Measurements from ENCODE around the gene UCK2. TPM values are rescaled to one million over a fixed set of nuclear protein-coding genes. Genes with fewer than 3 reads are reported as not detected.
A peak's percentile ranks its signal among the peaks of the same experiment; 100 is the strongest.
"Not testable (repeated sequence)": the region's sequence is repeated elsewhere in the genome, so short reads cannot be mapped to it uniquely, and the experiment has no call there.

UCK2 gene
- 6.0 TPM for total RNA-seq (2013)
- polyA plus RNA-seq (10 to 100 TPM; 12.4 to 15.4 (median 12.8) TPM), polyA minus RNA-seq (5.8 and 10.7 TPM in 2 replicates), total RNA-seq (1.7 to 16.2 (median 7.2) reads per million in 11 experiments)

- under 1% methylated on average over 93 of the region's 94 CpGs for WGBS (ENCODE audit: insufficient coverage)
Observed at GRCh38 chr1:165827268-165828102, at the start of gene UCK2. UCK2 (plus strand) TSS chr1:165827614; CDS start chr1:165827834, 220 bp downstream.

DNA sequence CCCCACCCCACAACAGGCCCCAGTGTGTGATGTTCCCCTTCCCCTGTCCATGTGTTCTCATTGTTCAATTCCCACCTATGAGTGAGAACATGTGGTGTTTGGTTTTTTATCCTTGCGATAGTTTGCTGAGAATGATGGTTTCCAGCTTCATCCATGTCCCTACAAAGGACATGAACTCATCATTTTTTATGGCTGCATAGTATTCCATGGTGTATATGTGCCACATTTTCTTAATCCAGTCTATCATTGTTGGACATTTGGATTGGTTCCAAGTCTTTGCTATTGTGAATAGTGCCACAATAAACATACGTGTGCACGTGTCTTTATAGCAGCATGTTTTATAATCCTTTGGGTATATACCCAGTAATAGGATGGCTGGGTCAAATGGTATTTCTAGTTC, 49.2 kb upstream of the UCK2 start:
- intact Hi-C loops (cut with micrococcal nuclease): loop anchor here in 1 of 2 donors (10.0 kb wide), 1 partner anchor 47 kb away; the partner anchor contains the start of gene UCK2
- H3K9ac ChIP-seq (ENCODE audit: insufficient read depth, low read length, poor library complexity, severe bottlenecking); H3K27me3 ChIP-seq (ENCODE audit: control insufficient read depth in 2 of 2, insufficient read depth in 2 of 2, low read length in 2 of 2); H3K36me3 ChIP-seq (replicated peaks in 1 of 2; ENCODE audit: control insufficient read depth in 1 of 2, insufficient read depth in 2 of 2, low read length in 2 of 2); H3K4me1 Mint-ChIP-seq; H3K4me1 ChIP-seq (ENCODE audit: control insufficient read depth in 1 of 2, insufficient read depth in 2 of 2, low read length in 2 of 2); H3K27me3 Mint-ChIP-seq (ENCODE audit: low read depth in 3 of 3); H2AFZ ChIP-seq (ENCODE audit: insufficient read depth, low read depth, low read length, poor library complexity, severe bottlenecking); H3K4me3 ChIP-seq (replicated peaks in 1 of 3; ENCODE audit: low read depth in 2 of 3, low read length in 3 of 3); H3K79me2 ChIP-seq (ENCODE audit: insufficient read depth, low read length); H3K4me2 ChIP-seq (replicated peaks; ENCODE audit: extremely low read depth, low read length, poor library complexity, severe bottlenecking); H3K27ac ChIP-seq (ENCODE audit: low read depth in 1 of 2, low read length in 2 of 2); H3K27ac Mint-ChIP-seq; DNase-seq; H3K4me3 Mint-ChIP-seq; H4K20me1 ChIP-seq (ENCODE audit: insufficient read depth, low read length); H3K9me3 ChIP-seq (replicated peaks in 1 of 2; ENCODE audit: control insufficient read depth in 1 of 2, insufficient read depth in 1 of 2, low read length in 2 of 2); H3K36me3 Mint-ChIP-seq: not testable (repeated sequence)
- H3K9me3 Mint-ChIP-seq: peaks cover 4 to 11% (median 7%) of the 10 kb centered on the region in 7 donors
- no CpG with 5 or more reads among the region's 3 CpGs for WGBS (ENCODE audit: insufficient coverage)

More at GRCh38 chr1:165827268-165828102, at the start of gene UCK2:
- peak within 1 kb of the TSS; percentile 95 for H2AFZ ChIP-seq (ENCODE audit: insufficient read depth, low read depth, low read length, poor library complexity, severe bottlenecking)
- H3K27me3 ChIP-seq (ENCODE audit: control insufficient read depth in 2 of 2, insufficient read depth in 2 of 2, low read length in 2 of 2): no peaks in the 10 kb centered on the region
- H3K4me2 ChIP-seq (replicated peaks; ENCODE audit: extremely low read depth, low read length, poor library complexity, severe bottlenecking): peak within 1 kb of the TSS; percentile 91
- no peaks in the 10 kb centered on the region for H3K36me3 ChIP-seq (replicated peaks in 1 of 2; ENCODE audit: control insufficient read depth in 1 of 2, insufficient read depth in 2 of 2, low read length in 2 of 2)
- H3K36me3 Mint-ChIP-seq: no peaks in the 10 kb centered on the region
- H3K79me2 ChIP-seq (ENCODE audit: insufficient read depth, low read length): peaks cover 62% of the 10 kb centered on the region
- peaks cover 21% of the 10 kb centered on the region for H3K4me1 Mint-ChIP-seq
- peak within 1 kb of the TSS; percentile 97 for H3K4me3 Mint-ChIP-seq
- H3K9me3 Mint-ChIP-seq: no peaks in the 10 kb centered on the region
- intact Hi-C loops (cut with micrococcal nuclease): loop anchor here (5.0 to 10.0 kb wide), 4 partner anchors 45 to 60 kb away; partner anchors contain the start of gene TMCO1 (in 1 of the 2)
- peak within 1 kb of the TSS; percentile 78 for H3K9ac ChIP-seq (ENCODE audit: insufficient read depth, low read length, poor library complexity, severe bottlenecking)
- H4K20me1 ChIP-seq (ENCODE audit: insufficient read depth, low read length): no peaks in the 10 kb centered on the region
- DNase-seq: peak; percentile 46 to 67 (median 56)
- H3K4me1 ChIP-seq (ENCODE audit: control insufficient read depth in 1 of 2, insufficient read depth in 2 of 2, low read length in 2 of 2): peaks cover 17 to 23% of the 10 kb centered on the region in 2 donors
- no peaks in the 10 kb centered on the region for H3K9me3 ChIP-seq (replicated peaks in 1 of 2; ENCODE audit: control insufficient read depth in 1 of 2, insufficient read depth in 1 of 2, low read length in 2 of 2)
- H3K27ac ChIP-seq (ENCODE audit: low read depth in 1 of 2, low read length in 2 of 2): peak within 1 kb of the TSS; percentile 70 to 82
- H3K27me3 Mint-ChIP-seq (ENCODE audit: low read depth in 3 of 3): peaks cover 0 to 3% (median 0%) of the 10 kb centered on the region in 3 donors
- TF ChIP-seq, protein P1, sequence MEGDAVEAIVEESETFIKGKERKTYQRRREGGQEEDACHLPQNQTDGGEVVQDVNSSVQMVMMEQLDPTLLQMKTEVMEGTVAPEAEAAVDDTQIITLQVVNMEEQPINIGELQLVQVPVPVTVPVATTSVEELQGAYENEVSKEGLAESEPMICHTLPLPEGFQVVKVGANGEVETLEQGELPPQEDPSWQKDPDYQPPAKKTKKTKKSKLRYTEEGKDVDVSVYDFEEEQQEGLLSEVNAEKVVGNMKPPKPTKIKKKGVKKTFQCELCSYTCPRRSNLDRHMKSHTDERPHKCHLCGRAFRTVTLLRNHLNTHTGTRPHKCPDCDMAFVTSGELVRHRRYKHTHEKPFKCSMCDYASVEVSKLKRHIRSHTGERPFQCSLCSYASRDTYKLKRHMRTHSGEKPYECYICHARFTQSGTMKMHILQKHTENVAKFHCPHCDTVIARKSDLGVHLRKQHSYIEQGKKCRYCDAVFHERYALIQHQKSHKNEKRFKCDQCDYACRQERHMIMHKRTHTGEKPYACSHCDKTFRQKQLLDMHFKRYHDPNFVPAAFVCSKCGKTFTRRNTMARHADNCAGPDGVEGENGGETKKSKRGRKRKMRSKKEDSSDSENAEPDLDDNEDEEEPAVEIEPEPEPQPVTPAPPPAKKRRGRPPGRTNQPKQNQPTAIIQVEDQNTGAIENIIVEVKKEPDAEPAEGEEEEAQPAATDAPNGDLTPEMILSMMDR (IDR thresholded peaks at IDR 0.05): peak; percentile 23
- peak within 1 kb of the TSS; percentile 43 to 84 (median 75) for H3K4me3 ChIP-seq (replicated peaks in 1 of 3; ENCODE audit: low read depth in 2 of 3, low read length in 3 of 3)
- H3K27ac Mint-ChIP-seq: peak within 1 kb of the TSS; percentile 77 to 91 (median 88)

DNA sequence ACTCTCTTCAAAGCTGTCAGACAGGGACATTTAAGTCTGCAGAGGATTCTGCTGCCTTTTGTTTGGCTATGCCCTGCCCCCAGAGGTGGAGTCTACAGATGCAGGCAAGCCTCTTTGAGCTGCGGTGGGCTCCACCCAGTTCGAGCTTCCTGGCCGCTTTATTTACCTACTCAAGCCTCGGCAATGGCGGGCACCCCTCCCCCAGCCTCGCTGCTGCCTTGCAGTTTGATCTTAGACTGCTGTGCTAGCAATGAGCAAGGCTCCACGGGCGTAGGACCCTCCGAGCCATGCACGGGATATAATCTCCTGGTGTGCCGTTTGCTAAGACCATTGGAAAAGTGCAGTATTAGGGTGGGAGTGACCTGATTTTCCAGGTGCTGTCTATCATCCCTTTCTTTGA, 43.9 kb upstream of the UCK2 start:
- intact Hi-C loops (cut with micrococcal nuclease); H3K36me3 ChIP-seq (replicated peaks in 1 of 2; ENCODE audit: control insufficient read depth in 1 of 2, insufficient read depth in 2 of 2, low read length in 2 of 2); DNase-seq; H3K27ac ChIP-seq (ENCODE audit: low read depth in 1 of 2, low read length in 2 of 2); H3K27me3 Mint-ChIP-seq (ENCODE audit: low read depth in 3 of 3); H3K9ac ChIP-seq (ENCODE audit: insufficient read depth, low read length, poor library complexity, severe bottlenecking); H3K36me3 Mint-ChIP-seq; H3K27ac Mint-ChIP-seq; H3K27me3 ChIP-seq (ENCODE audit: control insufficient read depth in 2 of 2, insufficient read depth in 2 of 2, low read length in 2 of 2); H3K4me1 ChIP-seq (ENCODE audit: control insufficient read depth in 1 of 2, insufficient read depth in 2 of 2, low read length in 2 of 2); H3K4me2 ChIP-seq (replicated peaks; ENCODE audit: extremely low read depth, low read length, poor library complexity, severe bottlenecking); H2AFZ ChIP-seq (ENCODE audit: insufficient read depth, low read depth, low read length, poor library complexity, severe bottlenecking); H3K79me2 ChIP-seq (ENCODE audit: insufficient read depth, low read length); H4K20me1 ChIP-seq (ENCODE audit: insufficient read depth, low read length); H3K4me1 Mint-ChIP-seq; H3K4me3 Mint-ChIP-seq; H3K4me3 ChIP-seq (replicated peaks in 1 of 3; ENCODE audit: low read depth in 2 of 3, low read length in 3 of 3): not testable (repeated sequence)
- peaks cover 0 to 23% of the 10 kb centered on the region in 2 donors for H3K9me3 ChIP-seq (replicated peaks in 1 of 2; ENCODE audit: control insufficient read depth in 1 of 2, insufficient read depth in 1 of 2, low read length in 2 of 2)
- peaks cover 15 to 30% (median 25%) of the 10 kb centered on the region in 7 donors for H3K9me3 Mint-ChIP-seq
- 89% methylated on average over 9 of the region's 11 CpGs for WGBS (ENCODE audit: insufficient coverage)

All from CD14-positive monocyte (primary cell).